ENCODE data around the gene ZNF492.
"Not testable (repeated sequence)": the region's sequence is repeated elsewhere in the genome, so short reads cannot be mapped to it uniquely, and the experiment has no call there.

- TF ChIP-seq, protein P1, sequence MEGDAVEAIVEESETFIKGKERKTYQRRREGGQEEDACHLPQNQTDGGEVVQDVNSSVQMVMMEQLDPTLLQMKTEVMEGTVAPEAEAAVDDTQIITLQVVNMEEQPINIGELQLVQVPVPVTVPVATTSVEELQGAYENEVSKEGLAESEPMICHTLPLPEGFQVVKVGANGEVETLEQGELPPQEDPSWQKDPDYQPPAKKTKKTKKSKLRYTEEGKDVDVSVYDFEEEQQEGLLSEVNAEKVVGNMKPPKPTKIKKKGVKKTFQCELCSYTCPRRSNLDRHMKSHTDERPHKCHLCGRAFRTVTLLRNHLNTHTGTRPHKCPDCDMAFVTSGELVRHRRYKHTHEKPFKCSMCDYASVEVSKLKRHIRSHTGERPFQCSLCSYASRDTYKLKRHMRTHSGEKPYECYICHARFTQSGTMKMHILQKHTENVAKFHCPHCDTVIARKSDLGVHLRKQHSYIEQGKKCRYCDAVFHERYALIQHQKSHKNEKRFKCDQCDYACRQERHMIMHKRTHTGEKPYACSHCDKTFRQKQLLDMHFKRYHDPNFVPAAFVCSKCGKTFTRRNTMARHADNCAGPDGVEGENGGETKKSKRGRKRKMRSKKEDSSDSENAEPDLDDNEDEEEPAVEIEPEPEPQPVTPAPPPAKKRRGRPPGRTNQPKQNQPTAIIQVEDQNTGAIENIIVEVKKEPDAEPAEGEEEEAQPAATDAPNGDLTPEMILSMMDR (IDR thresholded peaks at IDR 0.05; ENCODE audit: poor library complexity, severe bottlenecking) = not testable (repeated sequence)
- not testable (repeated sequence) for TF ChIP-seq EP300 (conservative IDR thresholded peaks at IDR 0.05; ENCODE audit: poor library complexity, severe bottlenecking); SMC3 (conservative IDR thresholded peaks at IDR 0.05; ENCODE audit: poor library complexity); EZH2 (IDR thresholded peaks at IDR 0.05; ENCODE audit: borderline replicate concordance, insufficient read depth, low read length, poor library complexity, severe bottlenecking); TAF1 (IDR thresholded peaks at IDR 0.05; ENCODE audit: low read depth); POLR2AphosphoS5 (IDR thresholded peaks at IDR 0.05); RAD21 (conservative IDR thresholded peaks at IDR 0.05)
These were observed 69.0 kb downstream of the ZNF492 start for GRCh38 chr19:22703096-22703495.

Data from neural cell (in vitro differentiated cells).